EH (cell line): ENCODE measurements around the gene METTL1.

Source experiments
- DNase-seq: peaks from one replicate; pipeline ENCODE4 v3.0.0-alpha.2; 2015; ENCODE audit warnings: low read depth

The METTL1 gene

DNA sequence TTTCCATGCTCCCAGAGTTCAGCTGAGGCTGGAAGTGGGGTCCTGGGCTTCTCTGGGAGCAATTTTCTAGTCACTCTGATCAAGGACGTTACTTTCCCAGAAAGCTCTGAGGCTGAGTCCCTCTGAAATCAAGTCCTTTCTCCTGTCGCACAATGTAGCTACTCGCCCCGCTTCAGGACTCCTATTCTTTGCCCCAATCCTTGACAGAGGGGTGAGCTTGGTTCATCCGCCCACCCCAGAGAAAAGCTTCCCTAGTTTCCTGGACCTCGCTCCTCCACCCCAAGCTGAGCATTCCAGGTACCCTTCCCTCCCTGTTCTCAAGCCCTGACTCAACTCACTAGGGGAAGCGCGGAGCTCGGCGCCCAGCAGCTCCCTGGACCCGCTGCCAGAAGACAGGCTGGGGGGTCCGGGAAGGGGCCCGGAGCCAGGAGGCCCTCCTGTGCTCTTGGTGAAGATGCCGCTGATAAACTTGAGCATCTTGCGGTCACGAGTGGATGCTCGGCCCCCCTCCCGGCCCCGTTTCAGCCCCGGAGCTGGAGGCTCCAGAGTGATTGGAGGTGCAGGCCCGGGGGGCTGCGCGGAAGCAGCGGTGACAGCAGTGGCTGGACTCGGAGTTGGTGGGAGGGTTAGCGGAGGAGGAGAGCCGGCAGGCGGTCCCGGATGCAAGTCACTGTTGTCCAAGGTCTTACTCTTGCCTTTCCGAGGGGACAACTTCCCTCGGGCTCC, 35.0 kb downstream of the METTL1 start:
- DNase-seq, result no peak

- DNase-seq, result peak; percentile 60
These were observed 35.8 kb downstream of the METTL1 start for GRCh38 chr12:57735952-57736740.

DNA sequence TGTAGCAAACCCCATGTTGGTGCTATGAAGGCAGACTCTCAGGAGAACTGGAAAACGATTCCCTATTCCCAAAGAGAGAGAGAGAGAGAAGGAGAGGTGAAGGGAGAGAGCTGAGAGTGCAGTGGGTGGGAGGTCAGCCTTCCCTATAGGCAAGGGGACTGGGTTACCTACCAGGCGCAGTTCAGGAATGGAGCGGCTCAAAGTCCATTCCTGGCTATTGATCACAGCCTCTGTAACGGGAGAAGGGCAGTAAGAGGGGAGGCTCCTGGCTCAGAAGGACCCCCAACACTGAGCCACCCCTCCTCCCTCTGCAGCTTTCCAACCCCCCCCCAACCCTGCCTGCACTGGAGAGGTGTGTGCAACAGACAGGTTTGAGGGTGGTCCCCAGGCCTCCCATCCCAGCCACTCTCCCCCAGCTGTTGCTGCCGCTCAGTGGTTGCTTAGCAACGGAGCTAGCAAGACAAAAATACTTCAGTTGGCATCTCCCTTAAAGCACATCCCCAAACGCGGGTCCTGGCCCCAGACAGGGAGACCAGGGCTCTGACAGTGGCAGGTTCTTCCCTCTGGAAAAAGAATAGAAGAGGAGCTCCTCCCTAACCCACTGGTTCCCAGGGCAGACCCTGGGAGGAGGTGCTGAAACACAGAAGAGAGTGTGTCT, 36.6 kb downstream of the METTL1 start:
- DNase-seq, result peak; percentile 35

GRCh38 chr12:57734591-57734990, 37.3 kb downstream of the METTL1 start:
- peak; percentile 77 for DNase-seq

GRCh38 chr12:57733928-57734327, 38.0 kb downstream of the METTL1 start:
- DNase-seq, result no peak

- DNase-seq, result no peak
These were observed 38.9 kb downstream of the METTL1 start for GRCh38 chr12:57732726-57733593.

DNA sequence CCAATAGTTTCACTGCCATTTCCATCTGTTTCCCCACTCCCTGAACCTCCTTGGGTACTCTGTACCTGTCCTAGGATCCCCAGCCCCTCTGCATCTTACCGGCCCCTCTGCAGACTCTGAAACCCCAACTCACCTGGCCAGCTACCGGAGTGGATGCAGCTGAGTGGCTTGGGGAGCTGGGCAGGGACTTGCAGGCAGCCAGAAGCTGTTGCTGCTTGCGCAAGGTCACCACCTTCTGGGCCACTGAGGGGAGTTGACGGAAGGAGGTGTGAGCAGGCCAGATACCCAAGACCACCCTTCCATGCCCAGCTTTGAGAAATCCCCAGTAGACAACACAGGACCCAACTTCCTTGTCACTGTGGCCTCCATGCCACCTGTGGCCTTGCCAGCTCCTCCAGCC, 39.6 kb downstream of the METTL1 start:
- DNase-seq, result no peak

GRCh38 chr12:57731411-57732080, 40.4 kb downstream of the METTL1 start:
- no peak for DNase-seq

DNA sequence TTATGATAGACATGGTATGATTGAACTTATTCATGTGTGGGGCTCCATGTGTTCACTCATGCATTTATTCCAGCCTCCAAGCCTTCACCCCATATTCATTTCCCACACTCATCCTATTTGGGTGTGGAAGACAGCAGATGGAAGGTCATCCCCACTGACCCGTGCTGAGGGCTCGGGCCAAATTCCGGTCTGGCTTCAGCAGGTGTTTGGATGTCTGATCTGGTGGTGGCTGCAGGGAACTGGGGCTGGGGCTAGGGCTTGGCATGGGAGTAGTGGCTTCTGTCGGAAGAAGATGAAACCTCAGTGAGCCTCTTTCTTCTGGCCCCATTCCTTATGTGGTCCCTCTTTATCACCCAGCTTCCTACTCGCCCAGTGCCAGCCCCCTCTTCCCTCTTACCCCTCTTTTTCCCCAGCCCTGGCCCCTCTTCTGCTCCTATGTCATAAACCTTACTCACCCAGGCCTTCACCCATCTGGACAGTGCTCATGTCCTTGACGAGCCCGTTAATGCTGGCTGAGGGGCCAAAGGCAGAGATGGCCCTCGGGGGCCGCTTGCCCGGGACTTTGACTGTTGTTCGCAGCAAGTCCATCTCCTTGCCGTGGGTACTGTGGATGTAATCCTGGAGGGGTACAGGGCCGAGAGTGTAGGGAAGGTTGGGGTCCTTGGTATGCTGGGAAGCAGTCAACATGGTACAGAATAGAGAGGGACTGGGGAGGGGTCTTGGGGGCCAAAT, 41.4 kb downstream of the METTL1 start:
- no peak for DNase-seq

DNA sequence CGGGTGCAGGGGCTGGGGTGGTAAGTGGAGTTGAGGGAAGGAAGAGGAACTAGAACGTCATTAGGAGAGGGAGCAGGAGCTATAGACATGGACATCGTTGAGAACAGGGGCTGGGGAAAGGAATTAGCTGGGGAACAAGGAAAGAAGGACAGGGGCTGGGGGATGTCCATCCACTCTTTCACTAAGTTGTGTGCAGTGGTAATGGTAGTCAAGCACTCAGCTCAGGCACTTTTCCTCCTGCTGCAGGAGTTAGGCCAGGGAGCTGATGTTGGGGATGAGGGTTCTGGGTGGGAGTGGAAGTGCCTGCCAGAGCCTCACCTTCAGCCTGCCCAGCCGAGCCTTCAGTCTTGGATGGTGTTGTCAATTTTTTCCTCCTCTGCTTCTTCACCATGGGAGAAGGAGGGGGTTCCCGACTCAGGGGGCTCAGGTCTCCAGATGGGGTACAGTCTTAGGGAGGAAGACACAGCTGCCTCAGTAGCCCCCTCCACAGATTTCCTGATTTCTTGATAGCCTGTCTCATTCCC, 42.5 kb downstream of the METTL1 start:
- DNase-seq, result no peak

GRCh38 chr12:57727758-57728395, 44.0 kb downstream of the METTL1 start:
- DNase-seq, result no peak

DNA sequence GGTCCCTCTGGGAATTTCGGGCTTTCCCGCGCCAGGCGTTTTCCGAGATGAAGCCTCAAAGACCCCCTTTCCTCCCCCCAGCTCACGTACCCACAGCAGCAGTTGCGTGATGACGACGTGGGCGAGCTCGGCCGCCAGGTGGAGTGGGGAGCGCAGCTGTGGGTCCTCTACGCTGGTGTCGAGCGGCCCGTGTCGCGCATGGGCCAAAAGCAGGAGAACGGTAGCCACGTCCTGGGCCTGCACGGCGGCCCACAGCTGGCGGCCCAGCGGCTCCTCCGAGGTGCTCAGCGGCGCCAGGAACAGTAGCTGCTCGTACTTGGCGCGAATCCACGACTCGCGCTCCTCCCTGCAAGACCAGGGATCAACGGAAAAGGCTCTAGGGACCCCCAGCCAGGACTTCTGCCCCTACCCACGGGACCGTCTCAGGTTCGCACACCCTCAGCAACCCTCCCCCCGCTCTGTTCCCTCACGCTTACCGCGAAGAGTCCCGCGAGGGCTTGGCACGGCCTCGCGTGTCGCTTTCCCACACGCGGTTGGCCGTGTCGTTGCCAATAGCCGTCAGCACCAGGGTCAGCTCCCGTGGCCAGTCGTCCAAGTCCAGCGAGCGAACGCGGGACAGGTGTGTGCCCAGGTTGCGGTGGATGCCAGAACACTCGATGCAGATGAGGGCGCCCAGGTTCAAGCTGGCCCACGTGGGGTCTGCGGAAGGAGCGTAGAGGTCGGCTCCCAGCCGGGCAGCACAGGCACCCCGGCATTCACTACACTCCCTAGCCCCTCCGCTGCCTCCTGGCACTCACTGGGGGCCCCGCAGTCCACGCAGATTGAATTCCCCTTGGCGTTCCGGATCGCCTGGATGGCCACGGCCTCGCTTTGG, 44.8 kb downstream of the METTL1 start:
- peak; percentile 25 for DNase-seq

GRCh38 chr12:57726151-57726883, 45.6 kb downstream of the METTL1 start:
- DNase-seq, result peak; percentile 90

GRCh38 chr12:57725851-57726150, 46.1 kb downstream of the METTL1 start:
- no peak for DNase-seq

- DNase-seq, result no peak
These were observed 46.8 kb downstream of the METTL1 start for GRCh38 chr12:57724936-57725740.

- no peak for DNase-seq
These were observed 47.6 kb downstream of the METTL1 start for GRCh38 chr12:57724003-57724935.

DNA sequence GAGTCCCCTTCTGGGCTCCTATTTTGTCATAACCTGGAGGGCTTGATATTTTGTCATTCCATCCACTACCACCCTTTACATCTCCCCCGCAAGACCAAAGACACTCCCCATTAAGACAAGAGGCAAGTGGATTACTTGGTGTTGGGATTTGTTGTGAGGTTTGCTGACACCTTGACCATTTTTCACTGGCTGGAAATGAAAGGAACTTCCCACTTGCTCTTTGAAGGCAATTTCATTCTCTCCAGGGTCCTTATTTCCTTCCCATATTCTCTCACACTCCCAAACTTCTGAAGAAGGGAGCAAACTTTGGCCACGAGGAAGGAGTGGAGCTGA, 48.3 kb downstream of the METTL1 start:
- no peak for DNase-seq
